Measurements from ENCODE around the gene MS4A2.
"Not testable (repeated sequence)": the region's sequence is repeated elsewhere in the genome, so short reads cannot be mapped to it uniquely, and the experiment has no call there.

The MS4A2 gene

GRCh38 chr11:60077981-60078380 is 10.5 kb upstream of the MS4A2 start:
- H3K4me1 ChIP-seq (ENCODE audit: control insufficient read depth, insufficient read depth, low read length): no peaks in the 10 kb centered on the region
- no peak overlapping the region for H3K4me3 ChIP-seq (ENCODE audit: low read depth, low read length)
- no peaks in the 10 kb centered on the region for H3K9me3 ChIP-seq (ENCODE audit: control insufficient read depth, insufficient read depth, low read length)
- no peaks in the 10 kb centered on the region for H3K36me3 ChIP-seq (ENCODE audit: control insufficient read depth, insufficient read depth, low read length)
- H3K9ac ChIP-seq (ENCODE audit: low read depth, low read length): no peak overlapping the region
- H3K27me3 ChIP-seq (ENCODE audit: control insufficient read depth, insufficient read depth, low read length): no peaks in the 10 kb centered on the region

DNA sequence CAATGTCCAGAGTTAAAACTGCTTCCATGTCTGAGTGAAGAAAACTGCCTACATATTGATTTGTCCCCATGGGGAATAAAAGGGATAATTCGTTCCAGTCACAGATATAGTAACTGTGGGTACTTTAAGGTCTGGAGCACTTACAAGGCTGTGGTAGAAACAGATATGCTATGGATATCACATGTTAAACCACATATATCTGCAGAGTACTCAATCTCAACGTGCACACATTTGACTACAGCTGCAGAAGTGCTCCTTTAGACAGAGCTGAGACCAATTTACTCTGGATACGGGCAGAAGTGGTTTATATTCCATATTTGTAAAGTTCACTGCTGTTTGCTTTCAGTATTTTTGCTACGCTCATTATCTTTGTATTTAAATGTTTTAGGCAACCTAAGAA is 9.7 kb upstream of the MS4A2 start:
- no peaks in the 10 kb centered on the region for H3K27me3 ChIP-seq (ENCODE audit: control insufficient read depth, insufficient read depth, low read length)

DNA sequence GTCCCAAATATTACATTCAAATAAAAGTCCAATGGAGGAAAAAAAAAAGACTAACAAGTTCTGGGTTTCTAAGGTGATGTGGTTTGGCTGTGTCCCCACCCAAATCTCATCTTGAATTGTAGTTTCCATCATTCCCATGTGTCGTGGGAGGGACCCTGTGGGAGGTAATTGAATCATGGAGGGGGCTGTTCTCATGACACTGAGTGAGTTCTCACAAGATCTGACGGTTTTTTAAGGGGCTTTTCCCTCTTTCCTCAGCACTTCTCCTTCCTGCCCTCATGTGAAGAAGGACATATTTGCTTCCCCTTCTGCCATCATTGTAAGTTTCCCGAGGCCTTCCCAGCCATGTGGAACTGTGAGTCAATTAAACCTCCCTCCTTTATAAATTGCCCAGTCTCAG is 7.9 kb upstream of the MS4A2 start:
- no peaks in the 10 kb centered on the region for H3K36me3 ChIP-seq (ENCODE audit: control insufficient read depth, insufficient read depth, low read length)
- H3K27me3 ChIP-seq (ENCODE audit: control insufficient read depth, insufficient read depth, low read length): no peaks in the 10 kb centered on the region
- no peak overlapping the region for H3K4me3 ChIP-seq (ENCODE audit: low read depth, low read length)
- no peaks in the 10 kb centered on the region for H3K4me1 ChIP-seq (ENCODE audit: control insufficient read depth, insufficient read depth, low read length)
- no peaks in the 10 kb centered on the region for H3K9me3 ChIP-seq (ENCODE audit: control insufficient read depth, insufficient read depth, low read length)
- no peak overlapping the region for H3K9ac ChIP-seq (ENCODE audit: low read depth, low read length)

More for the DNA sequence above, 9.7 kb upstream of the MS4A2 start:
- Histone ChIP-seq H3K4me3 (ENCODE audit: low read depth, low read length) (no peak overlapping the region), H3K9me3 (ENCODE audit: control insufficient read depth, insufficient read depth, low read length) (no peaks in the 10 kb centered on the region), H3K4me1 (ENCODE audit: control insufficient read depth, insufficient read depth, low read length) (no peaks in the 10 kb centered on the region), H3K9ac (ENCODE audit: low read depth, low read length) (no peak overlapping the region), H3K36me3 (ENCODE audit: control insufficient read depth, insufficient read depth, low read length) (no peaks in the 10 kb centered on the region)

GRCh38 chr11:60084631-60085273 is 3.7 kb upstream of the MS4A2 start:
- Histone ChIP-seq H3K9ac (ENCODE audit: low read depth, low read length) (no peak overlapping the region), H3K4me3 (ENCODE audit: low read depth, low read length) (no peak overlapping the region), H3K4me1 (ENCODE audit: control insufficient read depth, insufficient read depth, low read length) (no peaks in the 10 kb centered on the region), H3K36me3 (ENCODE audit: control insufficient read depth, insufficient read depth, low read length) (no peaks in the 10 kb centered on the region), H3K9me3 (ENCODE audit: control insufficient read depth, insufficient read depth, low read length) (no peaks in the 10 kb centered on the region), H3K27me3 (ENCODE audit: control insufficient read depth, insufficient read depth, low read length) (no peaks in the 10 kb centered on the region)

- Histone ChIP-seq H3K27me3 (ENCODE audit: control insufficient read depth, insufficient read depth, low read length) (no peaks in the 10 kb centered on the region), H3K36me3 (ENCODE audit: control insufficient read depth, insufficient read depth, low read length) (no peaks in the 10 kb centered on the region), H3K4me1 (ENCODE audit: control insufficient read depth, insufficient read depth, low read length) (no peaks in the 10 kb centered on the region), H3K9ac (ENCODE audit: low read depth, low read length) (no peak overlapping the region), H3K4me3 (ENCODE audit: low read depth, low read length) (no peak overlapping the region), H3K9me3 (ENCODE audit: control insufficient read depth, insufficient read depth, low read length) (no peaks in the 10 kb centered on the region)
These were observed 2.6 kb upstream of the MS4A2 start for GRCh38 chr11:60085909-60086308.

DNA sequence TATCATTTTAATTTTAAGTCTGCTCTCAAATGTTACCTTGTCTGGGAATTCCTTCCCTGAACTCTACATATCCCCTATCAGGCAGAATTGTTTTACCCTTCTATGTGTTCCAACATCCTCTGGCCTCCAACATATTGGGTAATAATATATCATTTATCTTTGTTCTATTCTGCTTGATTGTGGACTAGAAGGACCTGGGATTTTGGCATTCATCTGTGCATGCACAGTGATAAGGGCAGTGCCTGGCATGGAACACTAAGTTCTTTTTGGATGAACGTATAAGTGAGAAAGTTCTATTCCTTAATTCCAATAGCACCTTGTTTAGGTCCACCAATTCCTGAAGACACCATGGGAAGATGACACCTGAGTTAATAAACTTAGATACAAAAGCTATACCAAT is 1.2 kb upstream of the MS4A2 start:
- Histone ChIP-seq H3K4me3 (ENCODE audit: low read depth, low read length) (no peak overlapping the region), H3K9me3 (ENCODE audit: control insufficient read depth, insufficient read depth, low read length) (no peaks in the 10 kb centered on the region), H3K27me3 (ENCODE audit: control insufficient read depth, insufficient read depth, low read length) (no peaks in the 10 kb centered on the region), H3K9ac (ENCODE audit: low read depth, low read length) (no peak overlapping the region), H3K4me1 (ENCODE audit: control insufficient read depth, insufficient read depth, low read length) (no peaks in the 10 kb centered on the region), H3K36me3 (ENCODE audit: control insufficient read depth, insufficient read depth, low read length) (no peaks in the 10 kb centered on the region)

- Histone ChIP-seq H3K27me3 (ENCODE audit: control insufficient read depth, insufficient read depth, low read length) (no peaks in the 10 kb centered on the region), H3K36me3 (ENCODE audit: control insufficient read depth, insufficient read depth, low read length) (no peaks in the 10 kb centered on the region), H3K4me3 (ENCODE audit: low read depth, low read length) (no peak overlapping the region), H3K9me3 (ENCODE audit: control insufficient read depth, insufficient read depth, low read length) (no peaks in the 10 kb centered on the region), H3K9ac (ENCODE audit: low read depth, low read length) (no peak overlapping the region), H3K4me1 (ENCODE audit: control insufficient read depth, insufficient read depth, low read length) (no peaks in the 10 kb centered on the region)
These were observed 7.1 kb downstream of the MS4A2 start for GRCh38 chr11:60095477-60096120.

- no peak overlapping the region for H3K4me3 ChIP-seq (ENCODE audit: low read depth, low read length)
- H3K9ac ChIP-seq (ENCODE audit: low read depth, low read length): no peak overlapping the region
- H3K4me1 ChIP-seq (ENCODE audit: control insufficient read depth, insufficient read depth, low read length): no peaks in the 10 kb centered on the region
- H3K27me3 ChIP-seq (ENCODE audit: control insufficient read depth, insufficient read depth, low read length): no peaks in the 10 kb centered on the region
- no peaks in the 10 kb centered on the region for H3K9me3 ChIP-seq (ENCODE audit: control insufficient read depth, insufficient read depth, low read length)
- no peaks in the 10 kb centered on the region for H3K36me3 ChIP-seq (ENCODE audit: control insufficient read depth, insufficient read depth, low read length)
These were observed 8.7 kb downstream of the MS4A2 start for GRCh38 chr11:60097189-60097588.

GRCh38 chr11:60098508-60098907 is 10.0 kb downstream of the MS4A2 start:
- no peaks in the 10 kb centered on the region for H3K27me3 ChIP-seq (ENCODE audit: control insufficient read depth, insufficient read depth, low read length)
- H3K9ac ChIP-seq (ENCODE audit: low read depth, low read length): no peak overlapping the region
- no peaks in the 10 kb centered on the region for H3K36me3 ChIP-seq (ENCODE audit: control insufficient read depth, insufficient read depth, low read length)
- H3K4me3 ChIP-seq (ENCODE audit: low read depth, low read length): no peak overlapping the region
- no peaks in the 10 kb centered on the region for H3K4me1 ChIP-seq (ENCODE audit: control insufficient read depth, insufficient read depth, low read length)
- H3K9me3 ChIP-seq (ENCODE audit: control insufficient read depth, insufficient read depth, low read length): no peaks in the 10 kb centered on the region

DNA sequence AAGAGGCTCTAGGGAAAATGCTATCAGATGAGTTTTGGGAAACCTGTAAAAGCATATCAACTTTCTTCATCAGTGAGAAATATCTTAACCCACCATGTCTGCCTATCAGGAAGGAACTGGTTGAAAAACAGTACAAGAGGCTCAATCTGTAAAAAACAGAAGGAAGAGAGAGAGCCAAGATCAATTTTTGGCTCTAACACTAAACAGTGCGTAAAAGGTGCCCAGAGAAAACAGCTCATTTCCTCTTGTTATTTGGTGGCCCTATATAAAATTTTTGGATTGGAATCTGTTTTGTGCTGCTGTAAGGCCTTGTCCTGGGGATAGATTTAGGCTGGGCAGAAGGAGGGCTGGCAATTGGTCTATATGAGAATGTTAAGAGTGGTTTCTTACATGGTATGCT is 12.1 kb downstream of the MS4A2 start:
- Histone ChIP-seq H3K36me3 (ENCODE audit: control insufficient read depth, insufficient read depth, low read length) (no peaks in the 10 kb centered on the region), H3K4me3 (ENCODE audit: low read depth, low read length) (no peak overlapping the region), H3K9me3 (ENCODE audit: control insufficient read depth, insufficient read depth, low read length) (no peaks in the 10 kb centered on the region), H3K9ac (ENCODE audit: low read depth, low read length) (no peak overlapping the region), H3K4me1 (ENCODE audit: control insufficient read depth, insufficient read depth, low read length) (no peaks in the 10 kb centered on the region), H3K27me3 (ENCODE audit: control insufficient read depth, insufficient read depth, low read length) (no peaks in the 10 kb centered on the region)

DNA sequence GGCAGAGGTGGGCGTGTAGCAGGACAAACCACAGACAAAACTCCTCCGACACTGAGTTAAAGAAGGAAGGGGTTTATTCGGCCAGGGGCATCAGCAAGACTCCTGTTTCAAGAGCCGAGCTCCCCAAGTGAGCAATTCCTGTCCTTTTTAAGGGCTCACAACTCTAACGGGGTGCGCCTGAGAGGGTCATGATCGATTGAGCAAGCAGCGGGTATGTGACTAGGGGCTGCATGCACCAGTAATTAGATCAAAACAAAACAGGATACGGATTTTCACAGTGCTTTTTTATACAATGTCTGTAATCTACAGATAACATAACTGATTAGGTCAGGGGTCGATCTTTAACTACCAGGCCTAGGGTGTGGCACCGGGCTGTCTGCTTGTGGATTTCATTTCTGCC is 12.9 kb downstream of the MS4A2 start:
- not testable (repeated sequence) for H3K36me3 ChIP-seq (ENCODE audit: control insufficient read depth, insufficient read depth, low read length); H3K4me3 ChIP-seq (ENCODE audit: low read depth, low read length); H3K9me3 ChIP-seq (ENCODE audit: control insufficient read depth, insufficient read depth, low read length); H3K27me3 ChIP-seq (ENCODE audit: control insufficient read depth, insufficient read depth, low read length); H3K4me1 ChIP-seq (ENCODE audit: control insufficient read depth, insufficient read depth, low read length); H3K9ac ChIP-seq (ENCODE audit: low read depth, low read length)

GRCh38 chr11:60104471-60105115 is 16.1 kb downstream of the MS4A2 start:
- H3K36me3 ChIP-seq (ENCODE audit: control insufficient read depth, insufficient read depth, low read length); H3K9ac ChIP-seq (ENCODE audit: low read depth, low read length); H3K27me3 ChIP-seq (ENCODE audit: control insufficient read depth, insufficient read depth, low read length); H3K9me3 ChIP-seq (ENCODE audit: control insufficient read depth, insufficient read depth, low read length); H3K4me3 ChIP-seq (ENCODE audit: low read depth, low read length); H3K4me1 ChIP-seq (ENCODE audit: control insufficient read depth, insufficient read depth, low read length): not testable (repeated sequence)

Measured in iPS-15b (cell line).